ENCODE data around the gene VIPR1.

GRCh38 chr3:42544492-42545283, 42.2 kb downstream of the VIPR1 start:
- TF ChIP-seq SP1 (IDR thresholded peaks at IDR 0.05) (no peak), FOXK2 (IDR thresholded peaks at IDR 0.05) (no peak), FOXA1 (IDR thresholded peaks at IDR 0.05) (no peak), ELF4 (IDR thresholded peaks at IDR 0.05) (no peak), SUZ12 (IDR thresholded peaks at IDR 0.05) (no peak), FOXM1 (IDR thresholded peaks at IDR 0.05; ENCODE audit: borderline replicate concordance) (no peak), ARNT (IDR thresholded peaks at IDR 0.05) (no peak)
